PC-9 (cell line): ENCODE measurements around the gene ITGAE.

ENCODE experiments used
- CTCF ChIP-seq: fragments of 200-600 bp; sonication (generic); conservative IDR thresholded peaks from 2 replicates; pipeline ENCODE4 v1.6.1; 2017; ENCODE audit warnings: mixed run types, antibody characterized with exemption, mild to moderate bottlenecking, moderate library complexity
- EZH2 ChIP-seq: fragments of 200-600 bp; sonication (generic); IDR thresholded peaks from 2 replicates; pipeline ENCODE4 v1.8.0; 2017; ENCODE audit warnings: antibody characterized with exemption, low read depth

GRCh38 chr17:3667366-3668278 lies 133.4 kb downstream of the ITGAE start:
- no peak for TF ChIP-seq EZH2
- TF ChIP-seq CTCF, result no peak; the same call in 1 of the 2 replicates
